ENCODE data around the gene CLTCL1. TPM values are rescaled to one million over a fixed set of nuclear protein-coding genes. Genes with fewer than 3 reads are reported as not detected.

CLTCL1 gene
- total RNA-seq, 1 experiment from 2014 or later = 7.1 TPM

DNA sequence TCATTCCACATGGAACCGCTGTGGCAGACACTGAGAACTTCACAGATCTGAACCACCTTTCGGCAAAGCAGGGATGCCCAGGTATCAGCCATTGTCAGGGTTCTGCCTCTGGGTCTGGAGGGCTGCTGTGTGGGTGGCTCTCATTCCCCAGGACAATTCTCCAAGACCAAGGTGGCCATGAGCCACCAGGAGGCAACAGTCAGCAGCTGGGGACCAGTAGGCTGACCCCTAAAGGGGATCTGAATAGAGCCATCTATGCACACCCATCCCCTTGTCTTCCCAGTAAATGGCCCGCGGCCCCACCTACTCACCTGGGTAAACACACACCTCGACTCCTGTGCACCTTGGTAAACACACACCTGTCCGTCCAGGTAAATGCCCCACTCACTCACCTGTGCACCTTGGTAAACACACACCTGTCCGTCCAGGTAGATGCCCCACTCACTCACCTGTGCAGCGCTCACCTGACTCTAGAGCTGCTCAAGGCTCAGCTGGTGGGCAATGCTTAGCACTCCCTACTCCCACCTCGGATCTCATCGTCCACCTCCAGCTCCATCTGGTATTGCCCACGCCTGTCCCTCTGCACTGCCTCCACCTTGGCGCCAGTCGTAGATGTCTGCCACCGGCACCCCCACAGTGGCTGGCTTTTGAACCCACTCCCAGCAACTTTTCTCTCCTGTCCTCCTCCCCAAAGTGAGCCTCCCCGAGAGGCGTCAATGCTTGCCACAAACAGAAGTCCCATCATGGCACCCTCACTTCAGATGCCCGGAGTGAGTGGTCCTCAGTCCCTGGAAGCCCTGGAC is 123.2 kb downstream of the CLTCL1 start:
- H3K27ac ChIP-seq (ENCODE audit: low read depth, low read length) = no peak overlapping the region
- BruUV-seq (replicated peaks) = no TSS peak
- DNase-seq (ENCODE audit: low read depth, low spot score) (no peak), ATAC-seq (peak; percentile 25; the same call in 1 of the 2 replicates)
- no peak for TF ChIP-seq SIN3A (IDR thresholded peaks at IDR 0.05; ENCODE audit: low read depth)
- TF ChIP-seq, protein P1, sequence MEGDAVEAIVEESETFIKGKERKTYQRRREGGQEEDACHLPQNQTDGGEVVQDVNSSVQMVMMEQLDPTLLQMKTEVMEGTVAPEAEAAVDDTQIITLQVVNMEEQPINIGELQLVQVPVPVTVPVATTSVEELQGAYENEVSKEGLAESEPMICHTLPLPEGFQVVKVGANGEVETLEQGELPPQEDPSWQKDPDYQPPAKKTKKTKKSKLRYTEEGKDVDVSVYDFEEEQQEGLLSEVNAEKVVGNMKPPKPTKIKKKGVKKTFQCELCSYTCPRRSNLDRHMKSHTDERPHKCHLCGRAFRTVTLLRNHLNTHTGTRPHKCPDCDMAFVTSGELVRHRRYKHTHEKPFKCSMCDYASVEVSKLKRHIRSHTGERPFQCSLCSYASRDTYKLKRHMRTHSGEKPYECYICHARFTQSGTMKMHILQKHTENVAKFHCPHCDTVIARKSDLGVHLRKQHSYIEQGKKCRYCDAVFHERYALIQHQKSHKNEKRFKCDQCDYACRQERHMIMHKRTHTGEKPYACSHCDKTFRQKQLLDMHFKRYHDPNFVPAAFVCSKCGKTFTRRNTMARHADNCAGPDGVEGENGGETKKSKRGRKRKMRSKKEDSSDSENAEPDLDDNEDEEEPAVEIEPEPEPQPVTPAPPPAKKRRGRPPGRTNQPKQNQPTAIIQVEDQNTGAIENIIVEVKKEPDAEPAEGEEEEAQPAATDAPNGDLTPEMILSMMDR (IDR thresholded peaks at IDR 0.05 in 2 of 3, conservative IDR thresholded peaks at IDR 0.05 in 1 of 3; ENCODE audit: borderline replicate concordance in 1 of 3, insufficient read depth in 1 of 3, low read depth in 2 of 3, low read length in 2 of 3) = peak; percentile 34 to 39 (median 36); a peak in 4 of 6 replicates
- H3K9me3 ChIP-seq (ENCODE audit: control insufficient read depth in 1 of 2, insufficient read depth in 1 of 2, low read depth in 1 of 2, low read length in 2 of 2) = no peaks in the 10 kb centered on the region
- ChIA-PET CTCF (interaction anchor here (1.3 kb wide), 1 partner anchor 462 kb away, joined by 3 read pairs; no protein-coding TSS in a partner anchor), RAD21 (ENCODE audit: low non-redundant PET in 1 of 2, low total read pairs in 2 of 2, uncharacterized antibody in 2 of 2, unreplicated experiment in 2 of 2) (no interaction called here), POLR2A (no interaction called here)
- peaks cover 19% of the 10 kb centered on the region for H3K79me2 ChIP-seq (ENCODE audit: insufficient read depth, low read length)
- no peak overlapping the region for H2AFZ ChIP-seq (ENCODE audit: low read depth, low read length, poor library complexity, severe bottlenecking)
- intact Hi-C loops (cut with micrococcal nuclease) = no loop called here
- H3K36me3 ChIP-seq (ENCODE audit: control insufficient read depth in 1 of 2, insufficient read depth in 2 of 2, low read length in 2 of 2) = no peaks in the 10 kb centered on the region
- H3K4me2 ChIP-seq (ENCODE audit: low read length) = no peak overlapping the region
- no peaks in the 10 kb centered on the region for H3K9me2 ChIP-seq (ENCODE audit: insufficient read depth)
- peaks cover 4 to 21% of the 10 kb centered on the region in 2 experiments; a peak in 3 of 4 replicates for H3K4me1 ChIP-seq (ENCODE audit: control insufficient read depth in 1 of 2, insufficient read depth in 2 of 2, low read length in 2 of 2)
- H3K27me3 ChIP-seq (ENCODE audit: insufficient read depth, low read length) = peaks cover 12% of the 10 kb centered on the region
- H4K20me1 ChIP-seq (ENCODE audit: insufficient read depth) = no peaks in the 10 kb centered on the region
- H3K4me3 ChIP-seq (replicated peaks in 1 of 2; ENCODE audit: low read depth in 1 of 2, low read length in 2 of 2) = no peak overlapping the region
- no peak overlapping the region for H3K9ac ChIP-seq (ENCODE audit: low read length)

DNA sequence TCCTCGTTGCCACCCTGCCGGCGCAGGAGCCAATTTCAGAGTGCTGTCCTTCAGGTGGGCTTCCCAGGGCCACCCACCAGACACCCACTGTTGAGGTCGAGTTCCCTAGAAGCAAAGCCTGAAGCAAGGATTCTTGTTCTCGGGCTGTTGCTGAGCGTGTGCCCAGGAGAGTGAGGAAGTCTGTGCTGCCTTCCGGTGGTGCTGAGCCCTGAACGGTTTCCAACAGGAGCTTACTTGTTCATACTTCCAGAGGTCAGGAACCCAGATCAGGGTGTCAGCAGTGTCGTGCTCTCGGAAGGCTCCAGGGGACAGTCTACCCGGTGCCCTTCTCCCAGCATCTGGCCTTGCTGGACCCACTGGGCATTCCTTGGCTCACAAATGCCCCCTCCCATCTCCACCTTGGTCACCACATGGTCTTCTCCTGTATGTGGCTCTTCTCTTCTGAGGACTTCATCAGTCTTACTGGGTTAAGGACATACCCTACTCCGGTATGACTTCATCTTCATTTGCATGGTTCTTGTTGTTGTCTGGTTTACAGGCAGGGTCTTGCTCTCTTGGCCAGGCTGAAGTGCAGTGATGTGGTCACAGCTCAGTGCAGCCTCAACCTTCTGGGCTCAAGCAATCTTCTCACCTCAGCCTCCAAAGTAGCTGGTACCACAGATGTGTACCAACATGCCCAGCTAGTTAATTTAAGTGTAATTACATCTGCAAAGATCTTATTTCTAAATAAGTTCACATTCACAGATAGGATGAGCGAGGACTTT is 124.2 kb downstream of the CLTCL1 start:
- peaks cover 9% of the 10 kb centered on the region for H3K79me2 ChIP-seq (ENCODE audit: insufficient read depth, low read length)
- intact Hi-C loops (cut with micrococcal nuclease) = no loop called here
- POLR2A ChIA-PET = interaction anchor here (1.7 kb wide), 1 partner anchor 11 kb away, joined by 4 read pairs; the partner anchor contains the start of gene SLC25A1
- CTCF ChIA-PET = interaction anchor here (1.3 kb wide), 1 partner anchor 463 kb away, joined by 3 read pairs; no protein-coding TSS in a partner anchor
- no TSS peak for BruUV-seq (replicated peaks)
- no peaks in the 10 kb centered on the region for H3K36me3 ChIP-seq (ENCODE audit: control insufficient read depth in 1 of 2, insufficient read depth in 2 of 2, low read length in 2 of 2)
- H3K4me3 ChIP-seq (replicated peaks in 1 of 2; ENCODE audit: low read depth in 1 of 2, low read length in 2 of 2) = no peak overlapping the region
- no peaks in the 10 kb centered on the region for H4K20me1 ChIP-seq (ENCODE audit: insufficient read depth)
- H3K27me3 ChIP-seq (ENCODE audit: insufficient read depth, low read length) = peaks cover 12% of the 10 kb centered on the region
- ATAC-seq = no peak
- DNase-seq (ENCODE audit: low read depth, low spot score) = no peak
- H3K9me2 ChIP-seq (ENCODE audit: insufficient read depth) = no peaks in the 10 kb centered on the region
- no peak overlapping the region for H3K9ac ChIP-seq (ENCODE audit: low read length)
- no peak overlapping the region for H3K4me2 ChIP-seq (ENCODE audit: low read length)
- H3K4me1 ChIP-seq (ENCODE audit: control insufficient read depth in 1 of 2, insufficient read depth in 2 of 2, low read length in 2 of 2) = peaks cover 0 to 12% of the 10 kb centered on the region in 2 experiments; a peak in 1 of 4 replicates
- H3K9me3 ChIP-seq (ENCODE audit: control insufficient read depth in 1 of 2, insufficient read depth in 1 of 2, low read depth in 1 of 2, low read length in 2 of 2) = no peaks in the 10 kb centered on the region
- H2AFZ ChIP-seq (ENCODE audit: low read depth, low read length, poor library complexity, severe bottlenecking) = no peak overlapping the region
- RAD21 ChIA-PET (ENCODE audit: low non-redundant PET in 1 of 2, low total read pairs in 2 of 2, uncharacterized antibody in 2 of 2, unreplicated experiment in 2 of 2) = no interaction called here
- no peak overlapping the region for H3K27ac ChIP-seq (ENCODE audit: low read depth, low read length)
- no peak for TF ChIP-seq CBX3 (IDR thresholded peaks at IDR 0.05; ENCODE audit: low read depth)
- TF ChIP-seq, protein P2, sequence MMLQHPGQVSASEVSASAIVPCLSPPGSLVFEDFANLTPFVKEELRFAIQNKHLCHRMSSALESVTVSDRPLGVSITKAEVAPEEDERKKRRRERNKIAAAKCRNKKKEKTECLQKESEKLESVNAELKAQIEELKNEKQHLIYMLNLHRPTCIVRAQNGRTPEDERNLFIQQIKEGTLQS (IDR thresholded peaks at IDR 0.05) = no peak
- TF ChIP-seq SIN3A (IDR thresholded peaks at IDR 0.05; ENCODE audit: low read depth) = no peak
- no peak for TF ChIP-seq POLR2AphosphoS5 (IDR thresholded peaks at IDR 0.05; ENCODE audit: low read depth, low read length)
- TF ChIP-seq, protein P3, sequence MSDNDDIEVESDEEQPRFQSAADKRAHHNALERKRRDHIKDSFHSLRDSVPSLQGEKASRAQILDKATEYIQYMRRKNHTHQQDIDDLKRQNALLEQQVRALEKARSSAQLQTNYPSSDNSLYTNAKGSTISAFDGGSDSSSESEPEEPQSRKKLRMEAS (IDR thresholded peaks at IDR 0.05) = no peak
- TF ChIP-seq ZFX (IDR thresholded peaks at IDR 0.05) = no peak
- TF ChIP-seq, protein P1 (IDR thresholded peaks at IDR 0.05 in 2 of 3, conservative IDR thresholded peaks at IDR 0.05 in 1 of 3; ENCODE audit: borderline replicate concordance in 1 of 3, insufficient read depth in 1 of 3, low read depth in 2 of 3, low read length in 2 of 3) = no peak
- no peak for TF ChIP-seq JUND (IDR thresholded peaks at IDR 0.05)
- no peak for TF ChIP-seq SP1 (IDR thresholded peaks at IDR 0.05; ENCODE audit: low read depth)
- no peak for TF ChIP-seq FOSL1 (IDR thresholded peaks at IDR 0.05; ENCODE audit: low read depth)
- TF ChIP-seq EZH2phosphoT487 (IDR thresholded peaks at IDR 0.05; ENCODE audit: borderline replicate concordance) = no peak
